ENCODE data around the gene CNKSR1. TPM values are rescaled to one million over a fixed set of nuclear protein-coding genes. Genes with fewer than 3 reads are reported as not detected.

The CNKSR1 gene, protein sequence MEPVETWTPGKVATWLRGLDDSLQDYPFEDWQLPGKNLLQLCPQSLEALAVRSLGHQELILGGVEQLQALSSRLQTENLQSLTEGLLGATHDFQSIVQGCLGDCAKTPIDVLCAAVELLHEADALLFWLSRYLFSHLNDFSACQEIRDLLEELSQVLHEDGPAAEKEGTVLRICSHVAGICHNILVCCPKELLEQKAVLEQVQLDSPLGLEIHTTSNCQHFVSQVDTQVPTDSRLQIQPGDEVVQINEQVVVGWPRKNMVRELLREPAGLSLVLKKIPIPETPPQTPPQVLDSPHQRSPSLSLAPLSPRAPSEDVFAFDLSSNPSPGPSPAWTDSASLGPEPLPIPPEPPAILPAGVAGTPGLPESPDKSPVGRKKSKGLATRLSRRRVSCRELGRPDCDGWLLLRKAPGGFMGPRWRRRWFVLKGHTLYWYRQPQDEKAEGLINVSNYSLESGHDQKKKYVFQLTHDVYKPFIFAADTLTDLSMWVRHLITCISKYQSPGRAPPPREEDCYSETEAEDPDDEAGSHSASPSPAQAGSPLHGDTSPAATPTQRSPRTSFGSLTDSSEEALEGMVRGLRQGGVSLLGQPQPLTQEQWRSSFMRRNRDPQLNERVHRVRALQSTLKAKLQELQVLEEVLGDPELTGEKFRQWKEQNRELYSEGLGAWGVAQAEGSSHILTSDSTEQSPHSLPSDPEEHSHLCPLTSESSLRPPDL
- 0.18 to 0.37 TPM (median 0.33 TPM) in 5 replicates for total RNA-seq (2022; extraction: Qiagen RNA extraction)

DNA sequence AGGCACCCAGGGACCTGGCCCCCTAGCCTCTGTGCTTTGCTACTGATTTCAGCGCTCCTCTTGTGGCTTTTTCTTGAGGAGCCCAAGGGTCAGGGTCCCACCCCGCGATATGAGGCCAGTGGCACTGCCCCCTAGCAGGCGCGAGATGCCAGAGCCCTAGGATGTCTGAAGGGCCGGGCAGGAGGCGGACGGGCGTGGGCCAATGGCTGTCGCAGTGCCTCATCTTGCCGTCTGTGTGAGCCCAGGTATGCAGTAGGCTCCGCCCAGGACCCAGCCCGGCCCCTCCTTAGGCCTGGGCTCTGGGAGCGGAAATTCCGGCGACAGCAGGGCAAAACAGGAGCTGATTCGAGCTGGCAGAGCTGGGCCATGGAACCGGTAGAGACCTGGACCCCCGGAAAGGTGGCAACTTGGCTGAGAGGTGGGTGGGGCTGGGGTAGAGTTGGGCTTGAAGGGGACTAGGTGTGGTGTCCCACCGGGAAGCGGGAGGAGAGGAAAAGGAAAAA, at the start of gene CNKSR1:
Gene CNKSR1, plus strand, starts transcription at position 310 of the 503 bp plus-strand sequence. Its CDS starts 57 bp downstream, at position 367.

DNA sequence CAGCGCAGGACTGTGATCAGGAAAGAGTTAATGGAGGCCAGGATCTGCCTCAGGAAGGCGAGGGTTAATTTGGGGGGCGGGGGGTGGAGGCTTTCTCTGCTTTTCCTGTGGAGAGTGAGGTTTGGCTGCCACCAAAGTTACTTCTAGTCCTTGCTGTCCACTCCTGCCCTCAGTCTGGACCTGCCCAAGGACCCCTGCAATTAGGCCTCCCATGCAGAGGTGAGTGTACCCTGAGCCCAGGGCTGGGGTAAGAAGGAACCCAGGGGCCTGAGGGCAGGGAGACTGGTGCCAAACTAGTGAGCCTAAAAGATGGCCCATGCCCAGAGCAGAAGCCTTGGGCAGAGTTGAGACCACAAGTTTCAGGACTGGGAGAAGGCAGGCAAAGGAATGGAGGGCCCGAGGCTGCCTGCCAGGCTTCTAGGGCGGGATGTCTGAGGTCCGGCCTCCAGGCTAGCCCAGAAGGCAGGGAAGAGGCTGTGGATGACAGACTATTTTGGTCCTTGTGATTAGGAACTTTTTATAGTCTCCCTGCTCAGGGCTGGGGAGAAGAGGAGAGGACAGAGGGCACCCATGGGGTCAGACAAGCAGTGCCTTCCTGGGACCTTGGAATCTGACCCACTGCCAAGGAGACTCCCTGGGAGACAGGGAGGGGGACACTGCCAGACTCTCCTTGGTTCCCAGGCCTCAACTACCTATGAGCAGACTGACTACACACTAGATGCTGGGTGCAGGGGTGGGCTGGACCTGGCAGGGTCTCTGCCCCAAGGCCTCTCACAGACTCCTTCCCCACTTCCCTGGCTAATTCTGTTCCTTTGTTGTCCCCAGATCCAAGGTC, 18.2 kb upstream of the CNKSR1 start, which contains the start of gene FAM110D:
Gene FAM110D, plus strand, starts transcription at position 172 of the 835 bp plus-strand sequence. CDS start 2,213 bp downstream, outside the sequence.

DNA sequence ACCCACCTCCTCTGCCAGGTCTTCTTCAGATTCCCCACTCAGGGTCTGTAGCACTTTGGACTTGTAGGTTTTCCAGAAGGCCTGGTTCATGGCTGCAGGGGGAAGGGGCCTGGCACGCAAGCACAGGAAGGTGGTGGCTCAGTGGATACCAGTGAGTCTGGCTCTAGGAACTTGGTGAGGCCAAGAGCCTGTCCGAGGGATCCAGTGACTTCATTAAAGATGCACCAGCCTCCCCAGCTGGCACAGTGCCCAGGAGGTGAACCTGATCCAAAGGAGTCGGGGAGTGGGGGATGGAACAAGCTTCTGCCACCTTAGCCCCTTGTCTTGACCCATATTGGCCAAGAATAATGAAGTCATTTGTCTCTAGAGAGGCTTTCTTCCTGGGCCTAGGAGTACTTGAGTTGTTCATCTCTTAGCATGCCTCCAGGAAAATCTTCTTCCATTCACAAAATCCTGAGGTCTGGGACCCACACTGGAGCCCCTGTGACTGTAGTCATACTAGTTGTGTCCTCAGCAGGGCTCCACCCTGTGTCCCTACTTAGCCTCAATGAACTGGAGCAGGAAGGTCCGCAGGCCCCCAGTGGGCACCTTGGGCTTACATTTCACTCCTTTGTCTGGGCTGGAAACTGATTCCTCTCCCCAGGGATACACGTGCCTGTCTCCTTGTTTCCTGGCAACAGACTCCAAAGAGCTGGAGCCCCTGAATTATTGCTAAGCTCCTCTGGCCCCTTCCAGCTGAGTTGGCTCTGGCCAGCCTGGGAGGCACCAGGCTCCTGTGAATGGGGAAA, 8.7 kb upstream of the CNKSR1 start, which contains the start of gene C1orf232:
Gene C1orf232, minus strand, starts transcription at position 554 of the 788 bp plus-strand sequence. Its CDS starts 464 bp downstream, at position 90.

DNA sequence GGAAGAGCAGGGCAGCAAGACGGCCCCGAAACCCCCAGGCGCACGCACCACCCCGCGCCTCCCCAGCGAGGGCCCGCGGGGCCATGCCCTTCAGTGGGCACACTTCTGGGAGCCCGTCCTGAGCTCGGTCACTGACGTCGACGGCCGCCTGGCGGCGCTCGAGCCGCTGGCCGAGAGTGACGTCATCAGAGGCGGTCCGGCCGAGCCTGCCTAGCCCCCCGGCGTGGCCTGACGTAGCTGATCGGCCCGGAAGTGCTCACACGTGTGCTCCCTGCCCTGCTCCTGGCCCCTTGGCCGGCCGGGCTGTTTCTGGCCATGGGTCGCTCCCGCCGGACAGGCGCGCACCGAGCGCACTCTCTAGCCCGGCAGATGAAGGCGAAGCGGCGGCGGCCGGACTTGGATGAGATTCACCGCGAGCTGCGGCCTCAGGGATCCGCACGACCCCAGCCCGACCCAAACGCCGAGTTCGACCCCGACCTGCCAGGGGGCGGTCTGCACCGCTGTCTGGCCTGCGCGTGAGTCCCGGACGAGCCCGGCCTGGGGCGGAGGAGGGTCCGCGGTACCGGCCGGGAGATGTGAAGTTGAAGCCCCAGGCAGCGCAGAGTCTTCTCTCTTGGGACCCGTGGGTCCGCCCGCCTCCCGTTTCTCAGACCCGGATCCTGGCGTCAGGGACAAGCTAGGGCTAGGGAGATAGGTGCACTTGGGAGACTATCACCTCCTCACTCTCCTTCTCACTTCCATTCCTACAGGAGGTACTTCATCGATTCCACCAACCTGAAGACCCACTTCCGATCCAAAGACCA, 7.4 kb upstream of the CNKSR1 start, which contains the start of gene ZNF593:
Gene ZNF593, plus strand, starts transcription at position 240 of the 803 bp plus-strand sequence. Its CDS starts 76 bp downstream, at position 316.

GRCh38 chr1:26171084-26172072, 5.9 kb upstream of the CNKSR1 start, which contains the start of gene ZNF593OS:
TSS of gene ZNF593OS (minus strand) at chr1:26171832. CDS start at chr1:26171661, 171 bp downstream.

DNA sequence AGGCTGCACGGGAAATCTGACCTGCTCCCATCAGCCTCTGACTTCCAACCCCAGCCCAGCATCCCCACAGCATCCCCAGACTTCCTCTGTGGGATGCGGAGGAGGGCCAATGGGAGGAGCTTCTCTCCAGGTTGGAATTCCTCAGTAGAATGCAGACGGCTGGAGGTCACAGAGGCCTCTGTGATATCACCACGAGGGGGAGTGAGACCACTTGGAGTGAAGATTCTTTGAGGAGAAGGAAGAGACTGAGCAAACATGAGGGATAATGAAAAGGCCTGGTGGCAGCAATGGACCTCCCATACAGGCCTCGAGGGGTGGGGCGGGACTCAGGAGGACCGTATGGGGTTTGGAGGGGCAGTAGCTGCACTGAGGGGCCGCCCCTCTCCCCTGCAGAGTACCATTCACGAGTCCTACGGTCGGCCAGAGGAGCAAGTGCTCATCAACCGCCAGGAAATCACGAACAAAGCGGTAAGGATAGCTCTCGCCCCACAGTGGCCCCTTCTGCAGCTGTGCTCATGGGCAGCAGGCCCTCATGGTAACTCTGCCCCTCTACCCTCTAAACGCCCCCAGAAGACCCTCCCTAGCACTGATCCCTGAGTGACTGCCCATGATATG, 13.2 kb downstream of the CNKSR1 start, which contains the start of gene CATSPER4:
Gene CATSPER4, plus strand, starts transcription at position 230 of the 615 bp plus-strand sequence. Its CDS starts 26 bp downstream, at position 256.

DNA sequence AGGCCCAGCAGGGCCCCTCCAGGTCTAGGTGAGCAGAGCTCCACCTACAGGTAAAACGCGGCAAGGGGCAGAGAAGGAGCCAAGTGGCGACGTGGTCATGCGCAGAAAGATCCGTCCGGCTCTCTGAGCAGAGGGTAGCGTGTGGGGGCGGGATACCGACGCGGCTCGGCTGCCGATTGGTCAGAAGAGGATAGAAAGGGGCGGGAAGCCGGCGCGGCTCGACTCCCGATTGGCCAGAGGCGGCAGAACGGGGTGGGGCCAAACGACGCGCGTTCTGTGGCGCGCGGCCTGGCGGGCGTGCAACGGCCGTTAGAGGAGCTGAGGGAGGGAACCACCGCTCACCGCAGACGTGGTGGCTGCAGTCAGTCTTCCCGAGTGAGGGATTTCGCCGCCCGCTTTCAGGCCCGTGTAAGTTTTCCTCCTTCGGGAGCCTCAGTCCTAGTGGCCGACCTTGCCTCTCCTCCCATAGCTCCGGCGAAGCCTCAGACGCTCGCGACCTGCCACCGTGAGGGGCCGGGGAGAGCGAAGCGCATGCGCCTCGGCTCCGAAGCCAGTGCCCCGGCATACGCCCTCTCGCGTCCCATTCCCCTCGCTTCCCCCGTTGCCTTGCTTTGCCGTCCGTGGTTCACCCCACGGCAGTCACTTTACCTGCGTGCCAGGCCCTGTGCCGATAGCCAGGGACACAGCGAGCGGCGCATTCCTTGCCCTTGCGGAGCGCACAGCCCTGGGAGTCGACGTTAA, 56.8 kb downstream of the CNKSR1 start, which contains the start of gene CEP85:
Gene CEP85, plus strand, starts transcription at position 298 of the 741 bp plus-strand sequence. CDS start 5,584 bp downstream, outside the sequence.

Other genes starting within 250 kb of the CNKSR1 start
- gene PAFAH2, start 179.4 kb upstream of the CNKSR1 start, total RNA-seq (2022; extraction: Qiagen RNA extraction) = 7.5 to 9.6 TPM (median 7.6 TPM) in 5 replicates
- 0.01 to 0.04 TPM in 2 of 5 replicates, not detected in the others for gene EXTL1, start 155.7 kb upstream of the CNKSR1 start, total RNA-seq (2022; extraction: Qiagen RNA extraction)
- 0.03 to 0.10 TPM (median 0.09 TPM) in 5 replicates for gene SLC30A2, start 131.4 kb upstream of the CNKSR1 start, total RNA-seq (2022; extraction: Qiagen RNA extraction)
- gene TRIM63, start 109.9 kb upstream of the CNKSR1 start, total RNA-seq (2022; extraction: Qiagen RNA extraction) = 0.08 to 0.17 TPM (median 0.13 TPM) in 5 replicates
- gene PDIK1L, start 65.7 kb upstream of the CNKSR1 start, total RNA-seq (2022; extraction: Qiagen RNA extraction) = 1.5 to 2.0 TPM (median 1.9 TPM) in 5 replicates
- 0.03 to 0.07 TPM (median 0.07 TPM) in 3 of 5 replicates, not detected in the others for gene FAM110D, start 18.4 kb upstream of the CNKSR1 start, total RNA-seq (2022; extraction: Qiagen RNA extraction)
- gene C1orf232, start 8.5 kb upstream of the CNKSR1 start, total RNA-seq (2022; extraction: Qiagen RNA extraction) = not detected in 5 replicates
- gene ZNF593, start 7.6 kb upstream of the CNKSR1 start, total RNA-seq (2022; extraction: Qiagen RNA extraction) = 48.0 to 76.8 TPM (median 69.5 TPM) in 5 replicates
- 0.09 to 0.47 TPM in 2 of 5 replicates, not detected in the others for gene ZNF593OS, start 5.7 kb upstream of the CNKSR1 start, total RNA-seq (2022; extraction: Qiagen RNA extraction)
- gene CATSPER4, start 13.1 kb downstream of the CNKSR1 start, total RNA-seq (2022; extraction: Qiagen RNA extraction) = not detected in 5 replicates
- gene CEP85, start 56.7 kb downstream of the CNKSR1 start, total RNA-seq (2022; extraction: Qiagen RNA extraction) = 12.2 to 14.6 TPM (median 13.0 TPM) in 5 replicates
- 108 to 164 TPM (median 157 TPM) in 5 replicates for gene SH3BGRL3, start 102.6 kb downstream of the CNKSR1 start, total RNA-seq (2022; extraction: Qiagen RNA extraction)
- gene UBXN11, start 129.1 kb downstream of the CNKSR1 start, total RNA-seq (2022; extraction: Qiagen RNA extraction) = 11.3 to 19.1 TPM (median 18.1 TPM) in 5 replicates
- gene CD52, start 140.5 kb downstream of the CNKSR1 start, total RNA-seq (2022; extraction: Qiagen RNA extraction) = not detected in 5 replicates
- gene CRYBG2, start 176.6 kb downstream of the CNKSR1 start, total RNA-seq (2022; extraction: Qiagen RNA extraction) = 1.2 to 2.6 TPM (median 1.8 TPM) in 5 replicates
- not detected in 5 replicates for gene ZNF683, start 195.3 kb downstream of the CNKSR1 start, total RNA-seq (2022; extraction: Qiagen RNA extraction)
- gene LIN28A, start 233.3 kb downstream of the CNKSR1 start, total RNA-seq (2022; extraction: Qiagen RNA extraction) = 0.03 TPM in 1 of 5 replicates, not detected in the others

Measured in A549 treated with CORT108297 at 1 μM for 4 hours (cell line).